Measurements from ENCODE around the gene OGDH.
"Not testable (repeated sequence)": the region's sequence is repeated elsewhere in the genome, so short reads cannot be mapped to it uniquely, and the experiment has no call there.

Gene OGDH

DNA sequence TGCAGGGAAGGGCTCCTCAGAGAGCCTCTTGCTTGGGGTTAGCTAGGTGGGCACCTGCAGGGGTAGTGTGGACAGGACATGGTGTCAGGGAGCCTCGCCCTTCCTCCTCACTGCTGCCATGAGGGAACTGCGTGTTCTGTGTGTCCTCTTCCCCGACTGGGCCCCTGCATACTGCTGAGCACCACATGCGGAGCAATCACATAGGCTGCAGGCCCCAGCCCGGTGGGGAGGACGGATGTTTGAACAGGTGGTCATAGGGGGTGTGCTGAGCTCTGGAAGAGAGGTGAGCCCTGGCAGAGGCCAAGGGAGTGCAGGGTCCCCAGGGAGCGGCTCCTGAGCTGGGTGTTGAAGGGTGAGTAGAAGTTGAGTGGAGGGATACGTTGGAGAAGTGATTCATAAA is 93.9 kb downstream of the OGDH start:
- Mint-ChIP-seq H3K36me3 (ENCODE audit: low read depth) (peaks cover 93% of the 10 kb centered on the region), H3K4me1 (peaks cover 8% of the 10 kb centered on the region), H3K27ac (peak overlapping the region; percentile 92), H3K4me3 (no peak overlapping the region), H3K27me3 (ENCODE audit: low read depth, poor library complexity) (no peaks in the 10 kb centered on the region), H3K9me3 (peaks cover 9% of the 10 kb centered on the region)
- no peak for TF ChIP-seq CTCF (IDR thresholded peaks at IDR 0.05)
- no peak for DNase-seq

DNA sequence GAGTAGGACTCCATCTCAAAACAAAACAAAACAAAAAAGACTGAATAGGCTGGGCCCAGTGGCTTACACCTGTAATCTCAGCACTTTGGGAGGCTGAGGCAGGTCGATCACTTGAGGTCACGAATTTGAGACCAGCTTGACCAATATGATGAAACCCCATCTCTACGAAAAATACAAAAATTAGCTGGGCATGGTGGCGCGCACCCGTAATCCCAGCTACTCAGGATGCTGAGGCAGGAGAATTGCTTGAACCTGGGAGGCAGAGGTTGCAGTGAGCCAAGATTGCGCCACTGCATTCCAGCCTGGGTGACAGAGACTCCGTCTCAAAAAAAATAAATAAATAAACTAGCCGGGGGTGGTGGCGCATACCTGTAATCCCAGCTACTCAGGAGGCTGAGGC is 97.0 kb downstream of the OGDH start:
- DNase-seq; H3K27ac Mint-ChIP-seq; H3K4me3 Mint-ChIP-seq; H3K4me1 Mint-ChIP-seq; H3K27me3 Mint-ChIP-seq (ENCODE audit: low read depth, poor library complexity): not testable (repeated sequence)
- H3K36me3 Mint-ChIP-seq (ENCODE audit: low read depth), result peaks cover 77% of the 10 kb centered on the region
- H3K9me3 Mint-ChIP-seq, result peaks cover 11% of the 10 kb centered on the region

- Mint-ChIP-seq H3K27me3 (ENCODE audit: low read depth, poor library complexity) (no peaks in the 10 kb centered on the region), H3K4me3 (no peak overlapping the region), H3K9me3 (peaks cover 11% of the 10 kb centered on the region), H3K4me1 (peaks cover 8% of the 10 kb centered on the region), H3K36me3 (ENCODE audit: low read depth) (peaks cover 72% of the 10 kb centered on the region), H3K27ac (no peak overlapping the region)
- no peak for DNase-seq
- no peak for TF ChIP-seq CTCF (IDR thresholded peaks at IDR 0.05)
Measured at GRCh38 chr7:44703921-44704320, 97.5 kb downstream of the OGDH start.

- Mint-ChIP-seq H3K9me3 (peaks cover 7% of the 10 kb centered on the region), H3K4me3 (no peak overlapping the region), H3K27ac (no peak overlapping the region), H3K4me1 (peaks cover 13% of the 10 kb centered on the region), H3K36me3 (ENCODE audit: low read depth) (peaks cover 61% of the 10 kb centered on the region), H3K27me3 (ENCODE audit: low read depth, poor library complexity) (no peaks in the 10 kb centered on the region)
- TF ChIP-seq CTCF (IDR thresholded peaks at IDR 0.05), result no peak
- no peak for DNase-seq
Measured at GRCh38 chr7:44705434-44705833, 99.0 kb downstream of the OGDH start.

GRCh38 chr7:44706788-44707557 is 100.5 kb downstream of the OGDH start:
- DNase-seq, result no peak
- TF ChIP-seq CTCF (IDR thresholded peaks at IDR 0.05), result no peak
- Mint-ChIP-seq H3K27me3 (ENCODE audit: low read depth, poor library complexity) (peaks cover 3% of the 10 kb centered on the region), H3K36me3 (ENCODE audit: low read depth) (peaks cover 46% of the 10 kb centered on the region), H3K27ac (peak overlapping the region; percentile 22), H3K4me1 (peaks cover 16% of the 10 kb centered on the region), H3K9me3 (peaks cover 7% of the 10 kb centered on the region), H3K4me3 (no peak overlapping the region)

GRCh38 chr7:44707558-44708230 is 101.3 kb downstream of the OGDH start:
- TF ChIP-seq CTCF (IDR thresholded peaks at IDR 0.05), result no peak
- Mint-ChIP-seq H3K27ac (no peak overlapping the region), H3K4me3 (no peak overlapping the region), H3K27me3 (ENCODE audit: low read depth, poor library complexity) (peaks cover 5% of the 10 kb centered on the region), H3K36me3 (ENCODE audit: low read depth) (peaks cover 41% of the 10 kb centered on the region), H3K4me1 (peaks cover 20% of the 10 kb centered on the region), H3K9me3 (peaks cover 7% of the 10 kb centered on the region)
- no peak for DNase-seq

Measured in nephron progenitor cell (in vitro differentiated cells).